Parathyroid adenoma (tissue), 2 donors: Measurements from ENCODE around the gene ECT2.

Experiments used
- H2AFZ ChIP-seq: fragments of 300-600 bp; sonication (generic); one replicate; pipeline ENCODE4 v1.7.0; 2017; ENCODE audit warnings: antibody characterized with exemption, mild to moderate bottlenecking
- H3K27ac ChIP-seq: fragments of 300-600 bp; sonication (generic); one replicate; pipeline ENCODE4 v1.7.0; 2017
- H3K27me3 ChIP-seq: fragments of 300-600 bp; sonication (generic); one replicate; pipeline ENCODE4 v1.7.0; 2017; ENCODE audit warnings: low read length; ENCODE audit not compliant: control insufficient read depth, insufficient read depth
- H3K36me3 ChIP-seq: fragments of 300-600 bp; sonication (generic); one replicate; pipeline ENCODE4 v1.7.0; 2017; ENCODE audit warnings: low read length; ENCODE audit not compliant: control insufficient read depth, insufficient read depth
- H3K4me1 ChIP-seq: fragments of 300-600 bp; sonication (generic); one replicate; pipeline ENCODE4 v1.7.0; 2017; ENCODE audit warnings: control low read depth
- H3K4me2 ChIP-seq: fragments of 300-600 bp; sonication (generic); one replicate; pipeline ENCODE4 v1.7.0; 2017; ENCODE audit warnings: low read length
- H3K4me3 ChIP-seq: fragments of 300-600 bp; sonication (generic); one replicate; pipeline ENCODE4 v1.7.0; 2017; ENCODE audit warnings: low read depth, low read length
- H3K79me2 ChIP-seq: fragments of 300-600 bp; sonication (generic); one replicate; pipeline ENCODE4 v1.7.0; 2017; ENCODE audit warnings: control low read depth
- H3K9ac ChIP-seq: fragments of 300-600 bp; sonication (generic); one replicate; pipeline ENCODE4 v1.7.0; 2017; ENCODE audit warnings: mild to moderate bottlenecking
- H3K9me3 ChIP-seq: fragments of 300-600 bp; sonication (generic); one replicate; pipeline ENCODE4 v1.7.0; 2017; ENCODE audit warnings: low read length; ENCODE audit not compliant: control insufficient read depth
- TF ChIP-seq, protein P1 (sequence below): fragments of 300-600 bp; sonication (generic); IDR thresholded peaks from one replicate; pipeline ENCODE4 v1.7.0; 2017; ENCODE audit warnings: antibody characterized with exemption, mild to moderate bottlenecking
- donor health status: primary hyperparathyroidism.

Gene ECT2

DNA sequence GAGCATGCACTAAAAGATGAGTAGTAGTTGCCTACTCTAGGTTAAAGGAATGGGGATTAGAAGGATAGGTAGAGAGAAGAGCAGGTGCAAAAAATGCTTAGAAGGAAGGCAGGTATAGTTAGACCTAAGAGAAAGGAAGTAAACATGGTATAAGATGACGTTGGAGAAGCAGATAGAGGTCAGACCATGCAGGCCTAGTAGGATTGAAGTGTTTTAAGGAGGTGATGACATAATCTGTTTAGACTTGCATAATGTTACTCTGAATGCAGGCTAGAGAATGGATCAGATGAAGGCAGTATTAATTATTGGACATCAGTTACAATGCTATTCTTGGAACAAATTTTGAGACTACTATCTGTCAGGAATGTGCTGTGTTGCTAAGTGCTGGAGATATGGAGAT, 11.1 kb upstream of the ECT2 start:
- TF ChIP-seq, protein P1, sequence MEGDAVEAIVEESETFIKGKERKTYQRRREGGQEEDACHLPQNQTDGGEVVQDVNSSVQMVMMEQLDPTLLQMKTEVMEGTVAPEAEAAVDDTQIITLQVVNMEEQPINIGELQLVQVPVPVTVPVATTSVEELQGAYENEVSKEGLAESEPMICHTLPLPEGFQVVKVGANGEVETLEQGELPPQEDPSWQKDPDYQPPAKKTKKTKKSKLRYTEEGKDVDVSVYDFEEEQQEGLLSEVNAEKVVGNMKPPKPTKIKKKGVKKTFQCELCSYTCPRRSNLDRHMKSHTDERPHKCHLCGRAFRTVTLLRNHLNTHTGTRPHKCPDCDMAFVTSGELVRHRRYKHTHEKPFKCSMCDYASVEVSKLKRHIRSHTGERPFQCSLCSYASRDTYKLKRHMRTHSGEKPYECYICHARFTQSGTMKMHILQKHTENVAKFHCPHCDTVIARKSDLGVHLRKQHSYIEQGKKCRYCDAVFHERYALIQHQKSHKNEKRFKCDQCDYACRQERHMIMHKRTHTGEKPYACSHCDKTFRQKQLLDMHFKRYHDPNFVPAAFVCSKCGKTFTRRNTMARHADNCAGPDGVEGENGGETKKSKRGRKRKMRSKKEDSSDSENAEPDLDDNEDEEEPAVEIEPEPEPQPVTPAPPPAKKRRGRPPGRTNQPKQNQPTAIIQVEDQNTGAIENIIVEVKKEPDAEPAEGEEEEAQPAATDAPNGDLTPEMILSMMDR = no peak
- Histone ChIP-seq H3K9me3 (no peaks in the 10 kb centered on the region), H2AFZ (no peak overlapping the region), H3K9ac (no peak overlapping the region), H3K79me2 (no peaks in the 10 kb centered on the region), H3K4me2 (no peak overlapping the region), H3K27me3 (no peaks in the 10 kb centered on the region), H3K27ac (no peak overlapping the region), H3K36me3 (no peaks in the 10 kb centered on the region), H3K4me3 (no peak overlapping the region), H3K4me1 (no peaks in the 10 kb centered on the region)

DNA sequence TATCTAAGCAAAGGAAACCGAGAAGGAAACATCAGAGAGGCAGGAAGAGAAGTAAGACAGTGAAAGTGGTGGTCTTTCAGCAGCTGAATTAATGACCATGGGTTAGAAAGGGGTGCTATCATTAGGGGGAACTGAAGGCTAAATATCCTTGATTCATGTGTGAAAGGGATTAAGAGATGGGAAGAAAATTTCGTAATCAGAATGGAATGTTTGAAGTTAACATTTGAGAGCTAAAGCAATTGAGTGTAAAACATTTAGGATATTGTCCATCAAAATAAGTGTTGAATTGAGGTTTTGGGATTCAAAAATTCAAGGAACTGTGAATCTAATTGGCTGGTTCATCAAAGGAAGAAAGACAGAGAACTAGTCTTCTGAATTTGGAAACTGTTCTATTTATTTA, 4.1 kb upstream of the ECT2 start:
- Histone ChIP-seq H3K27ac (no peak overlapping the region), H3K9me3 (no peaks in the 10 kb centered on the region), H3K27me3 (no peaks in the 10 kb centered on the region), H3K4me3 (no peak overlapping the region), H3K9ac (no peak overlapping the region), H3K36me3 (no peaks in the 10 kb centered on the region), H2AFZ (no peak overlapping the region), H3K79me2 (no peaks in the 10 kb centered on the region), H3K4me2 (no peak overlapping the region), H3K4me1 (no peaks in the 10 kb centered on the region)
- TF ChIP-seq, protein P1 = no peak

DNA sequence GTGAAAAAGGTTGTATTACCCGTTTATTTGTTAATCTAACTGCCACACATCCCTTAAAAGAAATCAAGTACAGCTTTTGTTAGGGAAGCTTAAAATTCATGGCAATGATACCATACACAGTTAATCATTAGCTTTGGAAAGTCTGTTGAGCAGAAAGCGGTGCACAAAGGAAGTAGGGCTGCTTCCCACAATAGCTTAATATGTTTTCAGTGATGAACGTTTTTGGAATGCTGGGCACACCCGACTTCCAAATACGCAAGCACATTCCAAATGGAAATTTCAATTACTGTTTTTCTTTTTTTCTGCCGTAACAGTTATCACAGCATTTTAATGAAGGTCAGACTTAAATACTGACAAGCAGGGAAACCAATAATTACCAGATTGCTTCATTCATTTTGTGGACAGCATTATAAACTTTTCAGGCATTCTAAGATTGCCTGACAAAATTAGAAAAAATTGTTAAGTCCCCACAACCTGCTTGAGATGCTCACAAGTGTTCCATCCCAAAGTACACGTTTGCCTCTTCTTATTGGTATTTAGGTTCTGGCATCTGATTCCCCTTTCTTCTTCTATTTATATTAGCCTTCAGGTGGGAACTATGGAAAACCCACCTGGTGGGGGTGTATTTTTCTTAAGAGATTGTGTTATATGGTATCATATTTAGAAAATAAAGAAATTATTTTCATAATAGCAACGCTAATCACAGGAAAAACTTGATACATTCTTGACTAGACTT, 1.1 kb upstream of the ECT2 start:
- H3K36me3 ChIP-seq = no peaks in the 10 kb centered on the region
- H3K4me1 ChIP-seq = no peaks in the 10 kb centered on the region
- H3K9me3 ChIP-seq = no peaks in the 10 kb centered on the region
- no peaks in the 10 kb centered on the region for H3K79me2 ChIP-seq
- no peaks in the 10 kb centered on the region for H3K27me3 ChIP-seq
- H3K27ac ChIP-seq = no peak overlapping the region
- peak overlapping the region; percentile 78 for H3K4me3 ChIP-seq
- peak overlapping the region; percentile 100 for H3K4me2 ChIP-seq
- no peak overlapping the region for H3K9ac ChIP-seq
- H2AFZ ChIP-seq = peak overlapping the region; percentile 89
- TF ChIP-seq, protein P1 = no peak

DNA sequence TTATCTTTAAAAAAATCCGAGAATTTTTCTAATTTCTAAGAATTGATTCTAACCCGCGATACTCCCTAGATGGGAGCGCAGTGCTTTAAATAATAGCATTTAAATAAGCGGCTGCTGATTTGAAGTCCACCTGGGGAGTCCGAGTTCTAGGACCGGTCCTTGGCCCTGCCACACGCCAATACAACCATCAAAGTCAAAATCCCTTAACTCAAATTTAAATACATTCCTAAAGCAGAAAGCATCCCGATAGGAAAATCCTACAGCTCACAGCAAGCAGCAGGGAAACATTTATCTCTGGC, 508 bp upstream of the ECT2 start:
- peak overlapping the region; percentile 78 for H3K4me3 ChIP-seq
- H3K4me1 ChIP-seq = no peaks in the 10 kb centered on the region
- H3K4me2 ChIP-seq = peak overlapping the region; percentile 100
- peak overlapping the region; percentile 67 for H3K27ac ChIP-seq
- no peaks in the 10 kb centered on the region for H3K36me3 ChIP-seq
- no peaks in the 10 kb centered on the region for H3K27me3 ChIP-seq
- H3K79me2 ChIP-seq = no peaks in the 10 kb centered on the region
- peak overlapping the region; percentile 89 for H2AFZ ChIP-seq
- TF ChIP-seq, protein P1 = no peak
- H3K9ac ChIP-seq = no peak overlapping the region
- H3K9me3 ChIP-seq = no peaks in the 10 kb centered on the region

DNA sequence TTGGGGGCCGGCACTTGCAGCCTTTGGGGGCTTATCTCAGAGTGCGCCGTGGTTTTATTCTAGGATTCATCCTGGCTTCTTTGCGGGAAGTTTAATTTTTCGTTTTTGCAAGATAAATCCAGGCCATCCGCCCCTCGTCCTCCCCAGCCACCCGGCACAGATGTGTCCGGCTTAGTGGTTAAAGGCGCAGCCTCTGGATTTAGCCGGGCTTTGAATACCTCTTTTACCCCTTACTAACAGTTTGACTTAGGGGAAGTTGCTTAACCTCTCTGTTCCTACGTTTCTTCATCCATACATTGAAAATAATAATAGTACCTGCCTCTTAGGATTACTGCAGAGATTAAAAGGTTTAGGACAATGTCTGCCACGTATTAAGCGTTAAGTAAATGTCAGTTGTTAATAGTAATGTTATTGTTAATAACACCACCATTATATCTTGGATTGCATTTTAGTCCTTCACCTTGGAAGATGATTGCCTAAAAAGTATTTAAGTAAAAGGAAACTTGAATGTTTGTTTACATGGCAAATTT, 714 bp downstream of the ECT2 start:
- Histone ChIP-seq H3K79me2 (no peaks in the 10 kb centered on the region), H3K27ac (peak overlapping the region; percentile 67), H3K4me3 (peak overlapping the region; percentile 78), H3K9me3 (no peaks in the 10 kb centered on the region), H3K4me1 (no peaks in the 10 kb centered on the region), H3K27me3 (no peaks in the 10 kb centered on the region), H3K9ac (no peak overlapping the region), H3K36me3 (no peaks in the 10 kb centered on the region), H2AFZ (peak overlapping the region; percentile 89), H3K4me2 (peak overlapping the region; percentile 100)
- TF ChIP-seq, protein P1 = no peak
